ACC112 (cell line): ENCODE data around the gene CC2D1B.

Experiments used
- H2AFZ ChIP-seq: fragments of 200-600 bp; sonication (generic); one replicate; pipeline ENCODE4 v1.6.0; 2017; ENCODE audit warnings: antibody characterized with exemption, low read length; ENCODE audit not compliant: unreplicated experiment
- H3K27ac ChIP-seq: fragments of 200-600 bp; sonication (generic); 2 replicates; pipeline ENCODE4 v1.5.1; 2014; ENCODE audit warnings: low read depth, mild to moderate bottlenecking, antibody characterized with exemption, low read length, moderate library complexity
- H3K27me3 ChIP-seq: fragments of 200-600 bp; sonication (generic); 2 replicates; pipeline ENCODE4 v1.6.1; 2014; ENCODE audit warnings: mild to moderate bottlenecking, antibody characterized with exemption, low read length, moderate library complexity, mixed read lengths; ENCODE audit not compliant: insufficient read depth
- H3K36me3 ChIP-seq: fragments of 200-600 bp; sonication (generic); 2 replicates; pipeline ENCODE4 v1.6.1; 2016; ENCODE audit warnings: mild to moderate bottlenecking, antibody characterized with exemption, low read length, moderate library complexity, mixed read lengths; ENCODE audit not compliant: insufficient read depth
- H3K4me1 ChIP-seq: fragments of 200-600 bp; sonication (generic); one replicate; pipeline ENCODE4 v1.6.1; 2016; ENCODE audit warnings: low read length, mixed read lengths; ENCODE audit not compliant: insufficient read depth, unreplicated experiment, control insufficient read depth
- H3K4me3 ChIP-seq: fragments of 200-600 bp; sonication (generic); 2 replicates; pipeline ENCODE4 v1.5.1; 2014; ENCODE audit warnings: mild to moderate bottlenecking, low read depth, low read length
- H3K79me2 ChIP-seq: fragments of 200-600 bp; sonication (generic); one replicate; pipeline ENCODE4 v1.6.0; 2016; ENCODE audit warnings: low read length; ENCODE audit not compliant: control insufficient read depth, unreplicated experiment, insufficient read depth

The CC2D1B gene

DNA sequence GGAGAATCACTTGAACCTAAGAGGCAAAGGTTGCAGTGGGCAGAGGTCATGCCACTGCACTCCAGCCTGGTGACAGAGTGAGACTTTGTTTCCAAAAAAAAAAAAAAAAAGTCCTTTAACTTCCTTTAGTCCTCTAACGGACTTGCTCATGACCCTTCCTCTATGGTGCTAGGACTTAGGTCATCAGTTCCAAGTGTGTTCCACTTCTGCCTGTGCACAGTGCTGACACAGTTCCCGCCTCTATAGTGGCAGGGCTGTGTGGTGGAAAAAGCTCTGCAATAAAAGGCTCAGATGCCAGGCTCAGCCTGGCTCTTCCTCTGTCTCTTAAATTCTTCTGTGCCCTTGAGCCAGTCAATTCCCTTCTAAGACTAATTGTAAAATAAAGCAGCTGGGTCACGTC is 22.0 kb downstream of the CC2D1B start:
- Histone ChIP-seq H3K27me3 (no peaks in the 10 kb centered on the region), H3K36me3 (0 out of 2 replicates have a peak, but pooled peaks cover 5% of the 10 kb centered on the region), H3K4me3 (no peak overlapping the region), H3K4me1 (no peaks in the 10 kb centered on the region), H2AFZ (no peak overlapping the region), H3K79me2 (no peaks in the 10 kb centered on the region), H3K27ac (no peak overlapping the region)

DNA sequence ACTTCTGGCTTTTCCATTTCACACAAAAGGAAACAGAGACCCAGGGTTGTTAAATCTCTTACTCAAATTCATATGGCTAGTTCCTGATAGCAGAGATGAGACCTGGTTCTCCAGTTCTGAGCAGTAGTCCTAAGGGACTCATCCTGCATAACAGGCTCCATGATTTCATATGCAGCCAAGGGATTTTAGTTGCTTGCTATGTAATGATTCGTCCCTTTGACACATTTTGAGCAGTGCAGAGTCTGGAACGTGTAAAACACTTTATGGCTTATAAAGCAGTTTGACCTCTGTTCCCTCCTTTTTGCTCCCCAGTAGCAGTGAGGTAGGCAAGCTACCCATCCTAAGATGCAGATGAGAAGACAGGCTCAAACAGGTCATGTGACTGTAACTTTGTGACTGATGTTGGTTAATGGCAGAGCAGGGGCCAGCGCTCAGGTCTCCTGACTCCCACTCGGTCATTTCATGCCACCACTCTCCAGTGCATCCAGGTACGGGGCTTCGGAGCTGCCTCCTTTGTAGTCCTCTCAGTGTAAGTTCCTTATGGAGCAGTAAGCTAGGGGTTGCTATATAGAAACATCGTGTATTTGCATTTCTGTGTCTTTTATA is 24.2 kb downstream of the CC2D1B start:
- 0 out of 2 replicates have a peak, but pooled peaks cover 5% of the 10 kb centered on the region for H3K36me3 ChIP-seq
- H3K4me3 ChIP-seq = no peak overlapping the region
- no peak overlapping the region for H3K27ac ChIP-seq
- no peaks in the 10 kb centered on the region for H3K27me3 ChIP-seq
- no peak overlapping the region for H2AFZ ChIP-seq
- no peaks in the 10 kb centered on the region for H3K4me1 ChIP-seq
- H3K79me2 ChIP-seq = no peaks in the 10 kb centered on the region

DNA sequence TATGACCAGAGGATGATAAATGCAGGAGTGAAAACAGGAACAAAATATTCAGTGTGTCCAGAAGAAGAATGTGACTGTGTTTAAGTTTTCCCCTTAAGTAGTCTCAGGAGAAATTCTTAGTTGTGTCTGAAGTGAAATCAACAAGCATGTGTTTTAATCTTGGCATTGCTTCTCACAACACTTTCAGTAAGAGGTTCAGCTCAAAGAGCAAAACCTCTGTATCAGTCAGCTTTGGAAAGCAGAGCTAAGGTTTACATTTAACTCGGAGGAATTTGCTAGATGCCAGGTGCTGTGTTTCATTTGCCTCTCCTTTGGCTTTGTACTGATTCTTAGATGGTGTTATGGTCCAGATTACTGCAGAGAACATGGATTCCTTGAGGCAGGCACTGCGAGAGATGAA is 28.6 kb downstream of the CC2D1B start:
- H3K36me3 ChIP-seq = peaks cover 17% of the 10 kb centered on the region; the same call in 1 of the 2 replicates
- no peaks in the 10 kb centered on the region for H3K4me1 ChIP-seq
- H3K4me3 ChIP-seq = no peak overlapping the region
- no peaks in the 10 kb centered on the region for H3K79me2 ChIP-seq
- H3K27me3 ChIP-seq = no peaks in the 10 kb centered on the region
- H3K27ac ChIP-seq = no peak overlapping the region
- no peak overlapping the region for H2AFZ ChIP-seq

DNA sequence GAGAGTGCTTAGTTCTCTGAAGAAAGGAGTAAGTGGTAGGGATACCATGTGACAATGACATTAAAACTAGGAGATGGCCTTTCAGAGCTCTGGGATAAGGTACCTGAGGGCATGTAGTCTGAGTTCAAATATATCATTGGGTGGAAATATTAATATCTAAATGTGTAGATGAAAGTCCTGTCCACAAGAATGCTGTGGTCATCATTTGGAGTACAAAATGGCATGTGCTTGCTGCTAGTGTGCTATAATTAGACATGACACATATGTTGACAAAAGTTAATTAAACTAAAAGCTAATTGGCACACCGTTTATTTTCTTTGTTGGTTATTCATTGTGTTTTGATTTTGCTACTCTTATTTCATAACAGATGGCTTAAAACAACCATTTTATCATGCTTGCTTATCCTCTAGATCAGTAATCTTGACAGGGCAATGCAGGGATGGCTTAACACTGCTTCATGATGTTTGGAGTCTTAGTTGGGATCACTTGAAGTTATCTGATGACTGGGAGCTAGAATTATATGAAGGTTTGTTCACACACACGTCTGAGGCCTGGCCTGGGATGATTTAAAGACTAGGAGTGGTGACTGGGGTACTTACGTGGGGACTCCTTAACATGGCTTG is 31.0 kb downstream of the CC2D1B start:
- Histone ChIP-seq H3K27ac (no peak overlapping the region), H3K36me3 (peaks cover 13% of the 10 kb centered on the region; the same call in 1 of the 2 replicates)

DNA sequence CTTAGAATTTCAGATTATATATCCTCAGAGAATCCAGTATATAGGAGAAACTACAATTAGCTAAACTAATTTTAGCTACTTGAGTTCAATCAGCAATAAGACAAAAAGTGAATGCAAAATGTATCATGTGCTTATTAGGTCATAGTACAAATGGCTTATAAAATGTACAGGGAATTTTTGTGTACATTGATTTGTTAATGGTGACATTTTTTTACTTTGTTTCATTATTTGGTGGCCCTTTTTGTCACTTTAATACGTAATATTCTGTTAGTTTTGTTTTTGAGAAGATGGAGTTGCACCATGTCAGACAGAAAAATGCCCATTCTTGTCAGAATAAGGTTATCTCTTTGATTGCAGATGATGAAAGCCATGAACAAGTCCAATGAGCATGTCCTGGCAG is 33.6 kb downstream of the CC2D1B start:
- Histone ChIP-seq H3K79me2 (no peaks in the 10 kb centered on the region), H3K27ac (no peak overlapping the region), H3K4me3 (no peak overlapping the region)

More for the DNA sequence above, 31.0 kb downstream of the CC2D1B start:
- Histone ChIP-seq H3K27me3 (no peaks in the 10 kb centered on the region), H2AFZ (no peak overlapping the region), H3K4me1 (no peaks in the 10 kb centered on the region), H3K79me2 (no peaks in the 10 kb centered on the region), H3K4me3 (no peak overlapping the region)

DNA sequence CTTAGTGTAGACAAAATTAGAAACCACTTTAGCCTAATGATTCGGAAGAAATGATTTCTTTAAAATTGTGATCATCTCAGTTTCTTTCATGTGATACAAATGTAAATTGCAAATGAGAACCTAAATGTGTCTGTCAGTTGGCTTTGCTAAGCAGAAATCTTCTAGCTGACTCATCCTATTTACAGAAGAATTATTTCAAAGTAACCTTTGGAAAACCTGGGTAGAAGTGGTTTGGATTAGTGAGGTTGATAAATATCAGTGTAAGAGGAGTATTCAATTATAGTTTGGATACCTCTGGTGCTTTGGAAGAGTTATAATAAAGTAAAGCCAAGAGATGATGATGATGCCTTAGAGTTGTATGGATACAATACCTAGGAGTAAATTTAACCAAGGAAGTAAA is 37.4 kb downstream of the CC2D1B start:
- no peak overlapping the region for H3K27ac ChIP-seq
- H3K4me3 ChIP-seq = no peak overlapping the region
- H3K36me3 ChIP-seq = no peaks in the 10 kb centered on the region
- H2AFZ ChIP-seq = no peak overlapping the region
- H3K4me1 ChIP-seq = no peaks in the 10 kb centered on the region
- H3K79me2 ChIP-seq = no peaks in the 10 kb centered on the region
- no peaks in the 10 kb centered on the region for H3K27me3 ChIP-seq

More for the DNA sequence above, 33.6 kb downstream of the CC2D1B start:
- Histone ChIP-seq H3K4me1 (no peaks in the 10 kb centered on the region), H3K36me3 (peaks cover 12% of the 10 kb centered on the region; the same call in 1 of the 2 replicates), H3K27me3 (no peaks in the 10 kb centered on the region), H2AFZ (no peak overlapping the region)

DNA sequence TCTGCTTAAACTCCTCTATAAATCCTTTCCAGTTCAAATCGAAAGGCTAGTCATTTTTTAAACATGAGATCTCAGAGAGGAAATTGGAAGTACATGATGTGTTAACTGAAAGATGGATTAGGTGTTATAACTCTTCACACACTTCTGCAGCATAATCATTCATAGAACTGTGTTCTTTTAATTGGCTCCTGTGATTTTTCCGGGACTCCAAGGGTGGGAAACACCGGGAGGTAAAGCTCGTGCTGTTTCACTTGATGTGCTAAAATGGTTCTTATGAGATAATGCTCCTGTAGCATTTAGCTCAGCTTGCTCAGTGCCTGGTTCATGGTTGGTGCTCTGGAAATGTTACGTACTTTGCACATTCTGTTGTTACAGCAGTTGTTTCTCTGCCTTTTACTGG is 40.2 kb downstream of the CC2D1B start:
- Histone ChIP-seq H2AFZ (no peak overlapping the region), H3K27me3 (no peaks in the 10 kb centered on the region), H3K27ac (no peak overlapping the region), H3K4me1 (no peaks in the 10 kb centered on the region), H3K36me3 (peaks cover 2% of the 10 kb centered on the region; the same call in 1 of the 2 replicates), H3K4me3 (no peak overlapping the region), H3K79me2 (no peaks in the 10 kb centered on the region)

DNA sequence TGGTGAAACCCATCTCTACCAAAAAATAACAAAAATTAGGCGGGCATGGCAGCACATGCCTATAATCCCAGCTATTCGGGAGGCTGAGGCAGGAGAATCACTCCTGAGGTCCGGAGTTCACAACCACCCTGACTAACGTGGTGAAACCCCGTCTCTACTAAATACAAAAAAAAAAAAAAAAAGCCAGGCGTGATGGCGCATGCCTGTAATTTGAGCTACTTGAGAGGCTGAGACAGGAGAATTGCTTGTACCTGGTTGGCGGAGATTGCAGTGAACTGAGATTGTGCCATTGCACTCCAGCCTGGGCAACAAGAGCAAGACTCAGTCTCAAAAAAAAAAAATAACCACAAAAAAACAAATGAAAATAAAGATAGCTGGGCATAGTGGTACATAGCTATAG is 42.3 kb downstream of the CC2D1B start:
- H3K27me3 ChIP-seq = no peaks in the 10 kb centered on the region
- H3K4me1 ChIP-seq = no peaks in the 10 kb centered on the region
- H3K79me2 ChIP-seq = no peaks in the 10 kb centered on the region
- H3K4me3 ChIP-seq = no peak overlapping the region
- H3K27ac ChIP-seq = no peak overlapping the region
- no peak overlapping the region for H2AFZ ChIP-seq
- H3K36me3 ChIP-seq = peaks cover 2% of the 10 kb centered on the region; the same call in 1 of the 2 replicates

DNA sequence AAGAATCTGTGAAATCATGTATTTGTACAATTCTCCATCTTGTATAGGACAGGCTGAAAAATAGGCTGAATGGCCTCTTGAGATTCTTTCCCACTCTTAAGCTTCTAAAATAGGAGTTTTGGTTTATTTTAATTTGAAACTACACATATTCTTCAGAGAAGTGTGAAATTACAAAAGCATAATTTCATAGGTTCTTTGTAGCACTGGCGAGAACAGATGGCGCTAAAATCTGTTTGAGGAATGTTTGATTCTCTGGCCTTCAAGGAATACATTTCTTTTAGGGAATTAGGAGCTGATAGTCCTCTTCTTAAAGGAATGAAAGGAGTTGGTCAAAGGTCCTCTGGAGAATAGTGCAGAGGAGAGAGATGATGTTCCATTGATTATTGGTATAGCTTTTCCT is 44.9 kb downstream of the CC2D1B start:
- Histone ChIP-seq H3K27ac (no peak overlapping the region), H3K4me1 (no peaks in the 10 kb centered on the region), H2AFZ (no peak overlapping the region), H3K79me2 (no peaks in the 10 kb centered on the region), H3K4me3 (no peak overlapping the region), H3K27me3 (no peaks in the 10 kb centered on the region), H3K36me3 (peaks cover 2% of the 10 kb centered on the region; the same call in 1 of the 2 replicates)

DNA sequence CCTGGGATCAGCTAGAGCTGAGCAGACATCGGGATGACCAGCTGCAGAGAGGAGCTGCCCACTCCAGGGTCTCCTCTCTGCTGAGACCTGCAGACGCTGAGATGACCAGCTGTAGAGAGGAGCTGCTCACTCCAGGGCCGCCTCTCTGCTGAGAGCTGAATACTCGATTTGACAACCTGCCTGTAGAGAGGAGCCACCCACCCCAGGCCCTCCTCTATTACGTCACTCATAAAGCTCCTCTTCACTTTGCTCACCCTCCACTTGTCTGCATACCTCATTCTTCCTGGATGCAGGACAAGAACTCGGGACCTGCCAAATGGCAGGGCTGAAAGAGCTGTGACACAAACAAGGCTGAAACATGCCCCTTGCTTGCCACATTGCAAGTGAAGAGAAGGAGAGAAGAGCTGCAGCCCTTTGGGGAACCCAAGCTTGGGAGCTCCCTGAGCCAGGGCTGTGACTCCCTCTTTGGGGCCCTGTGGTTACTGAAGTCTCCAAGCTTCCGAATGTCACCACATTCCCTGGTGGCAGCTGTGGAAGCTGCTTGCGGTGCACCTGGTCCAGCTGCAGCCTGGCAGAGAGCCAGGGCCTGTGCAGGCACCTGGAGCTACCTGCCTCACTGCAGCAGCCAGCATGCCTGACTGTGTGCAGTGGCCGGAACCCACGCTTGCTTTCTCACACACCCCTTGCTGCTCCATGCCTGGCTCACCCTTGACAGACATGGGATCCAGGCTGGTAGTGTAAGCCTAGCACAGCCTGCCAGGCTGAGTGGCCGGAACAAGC is 59.6 kb downstream of the CC2D1B start:
- H3K27me3 ChIP-seq = no peaks in the 10 kb centered on the region
- peaks cover 5% of the 10 kb centered on the region; the same call in 1 of the 2 replicates for H3K36me3 ChIP-seq
- H2AFZ ChIP-seq = no peak overlapping the region
- H3K4me3 ChIP-seq = no peak overlapping the region
- no peaks in the 10 kb centered on the region for H3K4me1 ChIP-seq
- H3K27ac ChIP-seq = no peak overlapping the region
- no peaks in the 10 kb centered on the region for H3K79me2 ChIP-seq
